ENCODE measurements around the gene TAC3.

TAC3 gene

GRCh38 chr12:57016348-57016747 lies at the start of gene TAC3:
Gene TAC3 (minus strand): TSS chr12:57016529. CDS start chr12:57015797, 732 bp downstream.
- no peaks in the 10 kb centered on the region for H3K9me3 ChIP-seq (ENCODE audit: insufficient read depth, low read depth, low read length)
- H3K9ac ChIP-seq (ENCODE audit: low read depth, low read length, poor library complexity, severe bottlenecking) = no peak within 1 kb of the TSS
- peaks cover 3% of the 10 kb centered on the region for H3K4me1 ChIP-seq (ENCODE audit: insufficient read depth, low read length, poor library complexity, severe bottlenecking)
- H2AFZ ChIP-seq (ENCODE audit: low read length) = no peak within 1 kb of the TSS
- H3K36me3 ChIP-seq (ENCODE audit: insufficient read depth, low read length) = no peaks in the 10 kb centered on the region
- no peaks in the 10 kb centered on the region for H3K9me2 ChIP-seq (replicated peaks; ENCODE audit: low read depth, low read length)
- TF ChIP-seq CTCF (conservative IDR thresholded peaks at IDR 0.05; ENCODE audit: low read length) (no peak), EZH2phosphoT487 (IDR thresholded peaks at IDR 0.05; ENCODE audit: borderline replicate concordance) (no peak)
- H3K27me3 ChIP-seq (ENCODE audit: insufficient read depth, low read length, poor library complexity, severe bottlenecking) = no peaks in the 10 kb centered on the region
- no peaks in the 10 kb centered on the region for H3F3A ChIP-seq (ENCODE audit: low read depth)
- no peaks in the 10 kb centered on the region for H4K20me1 ChIP-seq (ENCODE audit: insufficient read depth, low read length, poor library complexity, severe bottlenecking)
- no peak within 1 kb of the TSS for H3K4me2 ChIP-seq (ENCODE audit: low read depth, low read length, poor library complexity, severe bottlenecking)
- no peak within 1 kb of the TSS for H3K4me3 ChIP-seq (ENCODE audit: low read length, poor library complexity, severe bottlenecking)
- H3K79me2 ChIP-seq (ENCODE audit: insufficient read depth, low read length) = no peaks in the 10 kb centered on the region

DNA sequence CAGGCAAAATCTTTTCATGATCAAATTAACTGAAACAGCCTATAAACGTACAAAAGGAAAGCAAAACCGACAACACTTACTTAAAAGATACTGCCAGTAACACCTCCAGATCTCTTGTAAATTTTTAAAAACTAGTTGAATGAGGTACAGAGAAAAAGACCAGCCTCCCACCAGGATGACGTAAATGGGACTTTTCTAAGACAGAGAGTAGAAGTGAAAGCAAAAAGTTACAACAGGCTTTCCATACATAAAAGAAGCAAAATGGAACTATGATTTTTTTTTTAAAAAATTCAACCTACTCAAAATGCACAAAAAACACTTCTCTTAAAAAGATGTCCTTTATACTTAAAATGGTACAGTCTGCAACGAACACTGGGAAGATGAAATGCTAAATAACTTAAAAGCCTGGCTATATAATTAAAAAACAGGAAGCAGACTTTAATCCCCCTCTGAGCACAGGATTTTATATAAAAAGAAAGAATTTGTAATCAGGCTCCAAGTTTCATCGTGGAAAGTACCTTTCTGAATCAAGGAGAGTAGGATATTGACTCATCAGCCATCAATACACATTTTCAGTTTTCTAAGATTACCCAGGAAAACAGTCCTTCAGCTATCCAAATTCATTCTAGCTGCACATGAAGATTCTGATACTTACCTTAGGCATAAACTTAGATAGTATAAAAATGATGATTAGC lies 47.8 kb upstream of the TAC3 start:
- no peaks in the 10 kb centered on the region; the same call in 1 of the 2 replicates for H3F3A ChIP-seq (ENCODE audit: low read depth)
- no peaks in the 10 kb centered on the region for H3K9me2 ChIP-seq (replicated peaks; ENCODE audit: low read depth, low read length)
- TF ChIP-seq EZH2phosphoT487 (IDR thresholded peaks at IDR 0.05; ENCODE audit: borderline replicate concordance) (no peak), CTCF (conservative IDR thresholded peaks at IDR 0.05; ENCODE audit: low read length) (no peak)
- no peak overlapping the region for H3K4me3 ChIP-seq (ENCODE audit: low read length, poor library complexity, severe bottlenecking)
- no peaks in the 10 kb centered on the region for H3K9me3 ChIP-seq (ENCODE audit: insufficient read depth, low read depth, low read length)
- no peaks in the 10 kb centered on the region for H4K20me1 ChIP-seq (ENCODE audit: insufficient read depth, low read length, poor library complexity, severe bottlenecking)
- H3K4me2 ChIP-seq (ENCODE audit: low read depth, low read length, poor library complexity, severe bottlenecking) = no peak overlapping the region
- no peak overlapping the region for H3K9ac ChIP-seq (ENCODE audit: low read depth, low read length, poor library complexity, severe bottlenecking)
- no peaks in the 10 kb centered on the region for H3K4me1 ChIP-seq (ENCODE audit: insufficient read depth, low read length, poor library complexity, severe bottlenecking)
- H3K27me3 ChIP-seq (ENCODE audit: insufficient read depth, low read length, poor library complexity, severe bottlenecking) = no peaks in the 10 kb centered on the region
- peaks cover 43% of the 10 kb centered on the region; the same call in 1 of the 2 replicates for H3K36me3 ChIP-seq (ENCODE audit: insufficient read depth, low read length)
- H2AFZ ChIP-seq (ENCODE audit: low read length) = no peak overlapping the region
- no peaks in the 10 kb centered on the region for H3K79me2 ChIP-seq (ENCODE audit: insufficient read depth, low read length)

DNA sequence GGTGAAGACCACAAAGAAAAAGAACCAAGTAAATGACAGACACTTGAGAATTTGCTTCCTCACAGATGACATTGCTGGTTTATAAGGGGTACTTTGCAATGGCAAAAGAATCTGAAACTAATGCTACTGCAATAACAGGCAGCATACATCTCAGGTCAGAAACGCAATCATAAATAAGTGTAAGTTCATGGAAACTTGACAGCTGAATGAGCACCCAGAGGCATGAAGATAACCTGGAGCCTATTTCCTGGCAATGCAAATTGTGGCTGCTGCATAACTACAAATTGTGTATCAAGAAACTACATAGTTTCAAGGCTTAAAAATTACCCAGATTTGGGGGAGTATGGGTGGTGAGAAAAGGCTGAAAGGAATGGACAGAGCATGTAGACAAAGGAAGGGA lies 42.1 kb upstream of the TAC3 start:
- peaks cover 39% of the 10 kb centered on the region; the same call in 1 of the 2 replicates for H3K36me3 ChIP-seq (ENCODE audit: insufficient read depth, low read length)
- TF ChIP-seq CTCF (conservative IDR thresholded peaks at IDR 0.05; ENCODE audit: low read length) (no peak), EZH2phosphoT487 (IDR thresholded peaks at IDR 0.05; ENCODE audit: borderline replicate concordance) (no peak)
- H3K9me2 ChIP-seq (replicated peaks; ENCODE audit: low read depth, low read length) = no peaks in the 10 kb centered on the region
- H3F3A ChIP-seq (ENCODE audit: low read depth) = no peaks in the 10 kb centered on the region; the same call in 1 of the 2 replicates
- H3K4me3 ChIP-seq (ENCODE audit: low read length, poor library complexity, severe bottlenecking) = no peak overlapping the region
- no peaks in the 10 kb centered on the region for H3K9me3 ChIP-seq (ENCODE audit: insufficient read depth, low read depth, low read length)
- H4K20me1 ChIP-seq (ENCODE audit: insufficient read depth, low read length, poor library complexity, severe bottlenecking) = no peaks in the 10 kb centered on the region
- no peak overlapping the region for H3K9ac ChIP-seq (ENCODE audit: low read depth, low read length, poor library complexity, severe bottlenecking)
- H3K27me3 ChIP-seq (ENCODE audit: insufficient read depth, low read length, poor library complexity, severe bottlenecking) = no peaks in the 10 kb centered on the region
- H2AFZ ChIP-seq (ENCODE audit: low read length) = no peak overlapping the region
- H3K4me1 ChIP-seq (ENCODE audit: insufficient read depth, low read length, poor library complexity, severe bottlenecking) = peaks cover 4% of the 10 kb centered on the region
- H3K4me2 ChIP-seq (ENCODE audit: low read depth, low read length, poor library complexity, severe bottlenecking) = no peak overlapping the region
- no peaks in the 10 kb centered on the region for H3K79me2 ChIP-seq (ENCODE audit: insufficient read depth, low read length)

Data from Loucy (cell line).